ENCODE data around the gene RNF144A.

Gene RNF144A

DNA sequence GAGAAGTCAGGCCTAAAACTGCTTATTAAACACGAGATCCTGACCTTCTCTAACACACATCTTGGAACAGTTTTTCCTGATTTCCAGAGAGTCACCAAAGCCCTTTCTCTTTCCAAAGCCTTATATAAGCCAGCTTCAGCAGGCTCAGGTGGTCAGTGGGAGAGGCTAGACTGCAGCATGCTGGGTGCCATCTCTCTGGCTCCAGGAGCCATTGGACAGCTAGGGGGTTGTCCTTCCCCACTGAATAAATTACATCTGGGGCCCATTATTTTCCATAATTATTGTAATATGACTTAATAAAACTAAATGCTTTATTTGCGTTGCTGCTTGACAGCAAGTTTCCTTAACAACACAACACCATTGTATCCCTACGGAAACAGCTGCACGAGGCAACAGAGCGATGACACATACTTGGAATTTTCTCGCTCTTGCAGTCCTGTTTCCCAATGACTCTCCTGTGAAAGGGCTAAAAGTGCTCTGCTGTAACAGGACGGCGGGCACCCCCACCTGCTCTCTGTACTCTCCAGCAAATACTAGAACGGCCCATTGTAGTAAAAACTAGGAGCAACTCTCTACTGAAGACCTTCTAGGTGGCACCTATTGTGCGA, 160.6 kb downstream of the RNF144A start:
- TF ChIP-seq, protein P1, sequence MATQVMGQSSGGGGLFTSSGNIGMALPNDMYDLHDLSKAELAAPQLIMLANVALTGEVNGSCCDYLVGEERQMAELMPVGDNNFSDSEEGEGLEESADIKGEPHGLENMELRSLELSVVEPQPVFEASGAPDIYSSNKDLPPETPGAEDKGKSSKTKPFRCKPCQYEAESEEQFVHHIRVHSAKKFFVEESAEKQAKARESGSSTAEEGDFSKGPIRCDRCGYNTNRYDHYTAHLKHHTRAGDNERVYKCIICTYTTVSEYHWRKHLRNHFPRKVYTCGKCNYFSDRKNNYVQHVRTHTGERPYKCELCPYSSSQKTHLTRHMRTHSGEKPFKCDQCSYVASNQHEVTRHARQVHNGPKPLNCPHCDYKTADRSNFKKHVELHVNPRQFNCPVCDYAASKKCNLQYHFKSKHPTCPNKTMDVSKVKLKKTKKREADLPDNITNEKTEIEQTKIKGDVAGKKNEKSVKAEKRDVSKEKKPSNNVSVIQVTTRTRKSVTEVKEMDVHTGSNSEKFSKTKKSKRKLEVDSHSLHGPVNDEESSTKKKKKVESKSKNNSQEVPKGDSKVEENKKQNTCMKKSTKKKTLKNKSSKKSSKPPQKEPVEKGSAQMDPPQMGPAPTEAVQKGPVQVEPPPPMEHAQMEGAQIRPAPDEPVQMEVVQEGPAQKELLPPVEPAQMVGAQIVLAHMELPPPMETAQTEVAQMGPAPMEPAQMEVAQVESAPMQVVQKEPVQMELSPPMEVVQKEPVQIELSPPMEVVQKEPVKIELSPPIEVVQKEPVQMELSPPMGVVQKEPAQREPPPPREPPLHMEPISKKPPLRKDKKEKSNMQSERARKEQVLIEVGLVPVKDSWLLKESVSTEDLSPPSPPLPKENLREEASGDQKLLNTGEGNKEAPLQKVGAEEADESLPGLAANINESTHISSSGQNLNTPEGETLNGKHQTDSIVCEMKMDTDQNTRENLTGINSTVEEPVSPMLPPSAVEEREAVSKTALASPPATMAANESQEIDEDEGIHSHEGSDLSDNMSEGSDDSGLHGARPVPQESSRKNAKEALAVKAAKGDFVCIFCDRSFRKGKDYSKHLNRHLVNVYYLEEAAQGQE (IDR thresholded peaks at IDR 0.05; ENCODE audit: insufficient read depth in 1 of 2, low read depth in 2 of 2, low read length in 2 of 2) = no peak
- TF ChIP-seq TAF1 (IDR thresholded peaks at IDR 0.05; ENCODE audit: borderline replicate concordance, insufficient read depth, low read length) (no peak), POLR2AphosphoS5 (IDR thresholded peaks at IDR 0.05; ENCODE audit: low read depth, low read length) (no peak), FOXP2 (optimal IDR thresholded peaks at IDR 0.05; ENCODE audit: borderline replicate concordance, extremely low read depth, extremely low read length, insufficient read depth) (no peak), SIN3A (IDR thresholded peaks at IDR 0.05; ENCODE audit: borderline replicate concordance, insufficient read depth, low read length) (no peak)

DNA sequence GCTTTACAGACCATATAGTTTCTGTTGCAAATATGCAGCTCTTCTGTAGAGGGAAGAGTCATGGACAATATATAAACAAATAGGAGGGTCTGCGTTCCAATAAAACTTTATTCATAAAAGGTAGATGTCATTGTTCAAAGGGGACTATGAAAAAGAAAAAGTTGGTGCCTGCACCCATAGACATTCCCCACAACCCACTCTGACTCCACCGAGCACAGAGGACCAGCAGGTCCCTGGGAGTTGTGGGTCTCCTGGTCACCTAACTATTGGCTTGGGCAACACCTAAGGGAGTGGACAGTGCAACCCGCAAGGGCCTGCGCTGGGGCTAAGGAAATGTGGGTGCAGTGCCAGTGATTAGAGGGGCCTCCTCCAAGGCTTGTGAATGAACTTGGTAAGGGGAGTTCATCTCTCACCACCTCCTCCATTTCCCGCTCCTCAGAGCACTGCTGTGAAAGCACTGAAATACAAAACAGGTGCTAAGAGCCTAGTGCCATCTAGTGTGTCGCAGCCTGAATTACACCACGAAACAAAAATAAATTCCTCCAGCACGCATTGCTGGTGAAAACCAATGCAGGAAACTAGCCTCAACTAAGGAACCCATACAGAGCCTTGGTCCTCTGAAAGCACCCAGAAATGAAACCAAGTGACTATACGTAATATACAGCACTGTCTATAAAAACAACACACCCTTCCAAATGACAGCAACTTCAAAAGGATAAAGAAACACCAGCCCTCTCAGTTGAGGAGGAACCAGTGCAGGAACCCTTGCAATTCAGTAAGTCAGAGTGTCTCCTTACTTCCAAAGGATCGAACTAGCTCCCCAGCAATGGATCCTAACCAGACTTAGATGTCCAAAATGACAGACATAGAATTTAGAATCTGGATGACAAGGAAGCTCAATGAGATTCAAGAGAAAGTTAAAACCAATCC, 166.6 kb downstream of the RNF144A start:
- TF ChIP-seq TAF1 (IDR thresholded peaks at IDR 0.05; ENCODE audit: borderline replicate concordance, insufficient read depth, low read length) = no peak
- TF ChIP-seq, protein P1 (IDR thresholded peaks at IDR 0.05; ENCODE audit: insufficient read depth in 1 of 2, low read depth in 2 of 2, low read length in 2 of 2) = no peak
- TF ChIP-seq SIN3A (IDR thresholded peaks at IDR 0.05; ENCODE audit: borderline replicate concordance, insufficient read depth, low read length) = no peak
- TF ChIP-seq POLR2AphosphoS5 (IDR thresholded peaks at IDR 0.05; ENCODE audit: low read depth, low read length) = no peak
- no peak for TF ChIP-seq FOXP2 (optimal IDR thresholded peaks at IDR 0.05; ENCODE audit: borderline replicate concordance, extremely low read depth, extremely low read length, insufficient read depth)

DNA sequence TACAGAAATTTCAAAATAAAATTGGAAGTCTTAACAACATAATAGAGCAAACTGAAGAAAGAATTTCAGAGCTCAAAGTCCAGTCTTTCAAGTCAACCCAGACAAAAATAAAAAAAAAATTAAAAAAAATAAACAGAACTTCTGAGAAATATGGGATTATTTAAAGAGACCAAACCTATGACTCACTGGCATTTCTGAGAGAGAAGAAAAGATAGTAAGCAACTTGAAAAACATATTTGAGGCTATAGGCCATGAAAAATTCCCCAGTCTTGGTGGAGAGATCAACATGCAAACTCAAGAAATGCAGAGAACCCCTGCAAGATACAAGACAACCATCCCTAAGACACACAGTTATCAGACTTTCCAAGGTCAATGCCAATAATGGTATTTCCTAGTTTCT, 167.4 kb downstream of the RNF144A start:
- no peak for TF ChIP-seq SIN3A (IDR thresholded peaks at IDR 0.05; ENCODE audit: borderline replicate concordance, insufficient read depth, low read length)

DNA sequence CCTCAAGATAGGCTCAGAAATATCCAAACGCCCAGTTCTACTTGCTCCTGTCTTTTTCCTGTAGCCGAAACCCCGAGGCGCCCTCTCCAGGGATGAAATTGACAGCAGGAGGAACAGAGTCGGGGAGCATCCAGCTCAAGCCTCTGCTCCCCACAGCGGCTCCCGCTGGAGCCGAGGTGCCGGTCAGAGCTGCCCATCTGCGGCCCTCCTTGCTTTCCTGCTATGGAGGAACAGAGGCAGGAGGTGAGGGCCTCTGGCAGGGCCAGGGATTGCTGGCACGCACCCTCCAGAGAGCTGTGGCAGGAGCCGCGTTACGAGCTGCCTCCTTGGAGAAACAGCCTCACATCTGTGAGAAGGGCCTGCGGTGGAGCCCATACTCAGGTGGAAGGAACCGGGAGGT, 172.1 kb downstream of the RNF144A start:
- TF ChIP-seq TAF1 (IDR thresholded peaks at IDR 0.05; ENCODE audit: borderline replicate concordance, insufficient read depth, low read length) = no peak
- TF ChIP-seq, protein P1 (IDR thresholded peaks at IDR 0.05; ENCODE audit: insufficient read depth in 1 of 2, low read depth in 2 of 2, low read length in 2 of 2) = no peak
- no peak for TF ChIP-seq SIN3A (IDR thresholded peaks at IDR 0.05; ENCODE audit: borderline replicate concordance, insufficient read depth, low read length)
- no peak for TF ChIP-seq FOXP2 (optimal IDR thresholded peaks at IDR 0.05; ENCODE audit: borderline replicate concordance, extremely low read depth, extremely low read length, insufficient read depth)
- TF ChIP-seq POLR2AphosphoS5 (IDR thresholded peaks at IDR 0.05; ENCODE audit: low read depth, low read length) = no peak

DNA sequence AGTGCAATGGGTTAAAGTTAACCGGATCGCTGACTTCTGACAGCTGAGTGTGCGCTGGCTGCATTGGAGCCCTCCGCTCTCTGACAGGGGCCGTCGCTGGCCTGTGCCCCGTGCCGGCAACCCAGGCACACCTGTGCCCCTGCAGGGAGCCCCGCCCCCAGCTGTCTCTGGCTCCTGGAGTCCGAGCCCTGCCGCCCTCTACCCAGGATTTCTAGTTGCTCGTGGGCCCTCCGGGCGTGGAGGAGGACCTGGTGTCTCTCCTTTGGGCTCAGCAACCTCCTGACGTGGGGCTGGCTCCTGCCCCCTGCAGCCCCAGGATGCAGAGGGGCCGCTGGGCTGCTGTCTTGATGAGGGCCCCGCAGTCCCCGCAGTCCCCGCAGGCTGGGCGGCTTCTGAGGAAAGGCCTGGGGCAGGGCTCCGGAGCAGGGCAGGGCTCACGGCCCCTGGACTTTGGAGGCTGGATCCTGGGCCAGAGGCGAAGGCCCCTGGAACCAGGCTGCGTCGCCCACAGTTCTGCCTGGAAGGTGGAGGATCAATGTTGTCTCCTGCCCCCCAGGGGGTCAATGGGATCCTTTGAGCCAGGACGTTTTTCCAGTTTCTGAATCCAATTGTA, 172.8 kb downstream of the RNF144A start:
- TF ChIP-seq TAF1 (IDR thresholded peaks at IDR 0.05; ENCODE audit: borderline replicate concordance, insufficient read depth, low read length) (no peak), FOXP2 (optimal IDR thresholded peaks at IDR 0.05; ENCODE audit: borderline replicate concordance, extremely low read depth, extremely low read length, insufficient read depth) (no peak), SIN3A (IDR thresholded peaks at IDR 0.05; ENCODE audit: borderline replicate concordance, insufficient read depth, low read length) (no peak), POLR2AphosphoS5 (IDR thresholded peaks at IDR 0.05; ENCODE audit: low read depth, low read length) (no peak)
- TF ChIP-seq, protein P1 (IDR thresholded peaks at IDR 0.05; ENCODE audit: insufficient read depth in 1 of 2, low read depth in 2 of 2, low read length in 2 of 2) = no peak
